ENCODE measurements around the gene MAD1L1. TPM values are rescaled to one million over a fixed set of nuclear protein-coding genes. Genes with fewer than 3 reads are reported as not detected.
"Not testable (repeated sequence)": the region's sequence is repeated elsewhere in the genome, so short reads cannot be mapped to it uniquely, and the experiment has no call there.

MAD1L1 gene
- total and polyA plus RNA-seq, 4 donors, result 43.0 to 54.9 (median 49.9) TPM

GRCh38 chr7:1818575-1819258 is 414.0 kb downstream of the MAD1L1 start:
- H3K36me3 ChIP-seq (ENCODE audit: control insufficient read depth in 4 of 4, insufficient read depth in 4 of 4, low read length in 4 of 4), result peaks cover 0 to 8% (median 0%) of the 10 kb centered on the region in 4 donors
- no peak for DNase-seq
- TF ChIP-seq, protein P1, sequence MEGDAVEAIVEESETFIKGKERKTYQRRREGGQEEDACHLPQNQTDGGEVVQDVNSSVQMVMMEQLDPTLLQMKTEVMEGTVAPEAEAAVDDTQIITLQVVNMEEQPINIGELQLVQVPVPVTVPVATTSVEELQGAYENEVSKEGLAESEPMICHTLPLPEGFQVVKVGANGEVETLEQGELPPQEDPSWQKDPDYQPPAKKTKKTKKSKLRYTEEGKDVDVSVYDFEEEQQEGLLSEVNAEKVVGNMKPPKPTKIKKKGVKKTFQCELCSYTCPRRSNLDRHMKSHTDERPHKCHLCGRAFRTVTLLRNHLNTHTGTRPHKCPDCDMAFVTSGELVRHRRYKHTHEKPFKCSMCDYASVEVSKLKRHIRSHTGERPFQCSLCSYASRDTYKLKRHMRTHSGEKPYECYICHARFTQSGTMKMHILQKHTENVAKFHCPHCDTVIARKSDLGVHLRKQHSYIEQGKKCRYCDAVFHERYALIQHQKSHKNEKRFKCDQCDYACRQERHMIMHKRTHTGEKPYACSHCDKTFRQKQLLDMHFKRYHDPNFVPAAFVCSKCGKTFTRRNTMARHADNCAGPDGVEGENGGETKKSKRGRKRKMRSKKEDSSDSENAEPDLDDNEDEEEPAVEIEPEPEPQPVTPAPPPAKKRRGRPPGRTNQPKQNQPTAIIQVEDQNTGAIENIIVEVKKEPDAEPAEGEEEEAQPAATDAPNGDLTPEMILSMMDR (IDR thresholded peaks at IDR 0.05; ENCODE audit: control extremely low read depth, extremely low read depth), result no peak
- H3K27me3 ChIP-seq (ENCODE audit: control insufficient read depth in 3 of 3, insufficient read depth in 3 of 3, low read length in 2 of 3), result no peaks in the 10 kb centered on the region
- H3K27ac ChIP-seq (ENCODE audit: low read depth in 1 of 2, low read length in 1 of 2), result no peak overlapping the region
- no peak overlapping the region for H3K4me3 ChIP-seq
- WGBS, 2 donors, result 84 to 88% methylated on average over 28 of the region's 28 CpGs
- peaks cover 0 to 7% (median 0%) of the 10 kb centered on the region in 5 donors for H3K4me1 ChIP-seq (ENCODE audit: control insufficient read depth in 5 of 5, insufficient read depth in 5 of 5, low read length in 5 of 5)
- ATAC-seq (ENCODE audit: insufficient read depth, low FRiP score), result no peak
- H3K9ac ChIP-seq (ENCODE audit: insufficient read depth in 1 of 2, low read length in 2 of 2), result no peak overlapping the region
- peaks cover 0 to 2% (median 0%) of the 10 kb centered on the region in 4 donors for H3K9me3 ChIP-seq (ENCODE audit: control insufficient read depth in 4 of 4, insufficient read depth in 3 of 4, low read length in 3 of 4)

DNA sequence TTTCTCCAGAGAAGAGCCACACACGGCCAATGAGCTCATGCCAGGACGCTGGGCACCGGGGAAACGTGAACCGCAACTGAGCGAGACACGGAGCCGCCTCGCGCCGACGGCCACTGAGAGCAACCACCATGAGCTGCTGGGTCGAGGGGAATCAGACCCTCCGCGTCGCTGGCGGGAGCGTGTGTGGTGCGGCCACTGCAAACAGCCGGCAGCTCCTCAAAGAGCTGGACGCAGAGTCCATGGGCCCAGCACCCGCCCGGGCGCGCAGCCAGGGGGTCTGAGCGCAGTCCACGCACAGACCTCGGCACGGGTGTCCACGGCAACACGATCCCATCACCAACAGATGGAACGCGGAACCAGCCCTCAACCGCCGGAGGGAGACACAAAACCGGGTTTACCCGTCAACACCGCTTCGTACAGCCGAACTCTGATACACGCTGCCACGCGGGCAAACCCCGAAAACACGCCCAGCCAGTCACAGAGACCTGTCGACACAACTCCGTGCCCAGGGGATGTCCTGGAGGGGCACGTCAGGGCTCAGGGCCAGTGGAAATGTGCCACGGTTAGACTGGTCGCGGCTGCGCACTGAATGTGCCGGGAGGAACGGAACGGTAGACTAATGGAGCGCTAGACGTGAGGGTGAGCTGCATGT is 415.6 kb downstream of the MAD1L1 start:
- DNase-seq, result no peak
- WGBS, 2 donors, result 96% methylated on average over 57 of the region's 57 CpGs
- Histone ChIP-seq H3K27ac (ENCODE audit: low read depth in 1 of 2, low read length in 1 of 2) (no peak overlapping the region), H3K9me3 (ENCODE audit: control insufficient read depth in 4 of 4, insufficient read depth in 3 of 4, low read length in 3 of 4) (peaks cover 0 to 2% (median 0%) of the 10 kb centered on the region in 4 donors), H3K36me3 (ENCODE audit: control insufficient read depth in 4 of 4, insufficient read depth in 4 of 4, low read length in 4 of 4) (peaks cover 0 to 8% (median 0%) of the 10 kb centered on the region in 4 donors), H3K9ac (ENCODE audit: insufficient read depth in 1 of 2, low read length in 2 of 2) (no peak overlapping the region), H3K27me3 (ENCODE audit: control insufficient read depth in 3 of 3, insufficient read depth in 3 of 3, low read length in 2 of 3) (no peaks in the 10 kb centered on the region), H3K4me3 (peak overlapping the region; percentile 5), H3K4me1 (ENCODE audit: control insufficient read depth in 5 of 5, insufficient read depth in 5 of 5, low read length in 5 of 5) (peaks cover 0 to 16% (median 0%) of the 10 kb centered on the region in 5 donors)
- ATAC-seq (ENCODE audit: insufficient read depth, low FRiP score), result no peak
- TF ChIP-seq, protein P1 (IDR thresholded peaks at IDR 0.05; ENCODE audit: control extremely low read depth, extremely low read depth), result no peak

DNA sequence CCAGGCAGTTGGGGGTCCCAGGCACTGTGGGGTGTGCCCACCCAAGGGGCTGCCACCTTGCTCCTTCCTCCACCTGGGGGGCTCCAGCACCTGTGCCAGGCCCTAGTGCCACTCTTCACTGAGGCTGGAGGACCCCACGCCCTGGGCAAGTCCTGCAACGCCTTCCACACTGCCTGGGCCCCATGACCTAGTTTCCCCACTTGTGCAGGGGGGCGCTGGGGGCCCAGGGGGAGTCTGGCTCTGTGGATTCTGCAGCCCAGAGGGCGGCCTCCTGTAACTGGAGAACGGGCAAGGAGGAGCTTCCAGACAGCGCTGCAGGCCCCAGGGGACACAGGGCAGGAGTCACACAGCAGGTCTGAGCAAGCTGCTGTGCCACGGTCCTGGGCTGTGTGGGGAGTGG is 416.3 kb downstream of the MAD1L1 start:
- not testable (repeated sequence) for H3K4me3 ChIP-seq; H3K27me3 ChIP-seq (ENCODE audit: control insufficient read depth in 3 of 3, insufficient read depth in 3 of 3, low read length in 2 of 3); H3K9me3 ChIP-seq (ENCODE audit: control insufficient read depth in 4 of 4, insufficient read depth in 3 of 4, low read length in 3 of 4); H3K27ac ChIP-seq (ENCODE audit: low read depth in 1 of 2, low read length in 1 of 2); ATAC-seq (ENCODE audit: insufficient read depth, low FRiP score); H3K36me3 ChIP-seq (ENCODE audit: control insufficient read depth in 4 of 4, insufficient read depth in 4 of 4, low read length in 4 of 4); H3K9ac ChIP-seq (ENCODE audit: insufficient read depth in 1 of 2, low read length in 2 of 2); DNase-seq
- WGBS, 2 donors, result 85 to 86% methylated on average over 7 of the region's 7 CpGs
- H3K4me1 ChIP-seq (ENCODE audit: control insufficient read depth in 5 of 5, insufficient read depth in 5 of 5, low read length in 5 of 5), result peaks cover 0 to 23% (median 6%) of the 10 kb centered on the region in 5 donors

DNA sequence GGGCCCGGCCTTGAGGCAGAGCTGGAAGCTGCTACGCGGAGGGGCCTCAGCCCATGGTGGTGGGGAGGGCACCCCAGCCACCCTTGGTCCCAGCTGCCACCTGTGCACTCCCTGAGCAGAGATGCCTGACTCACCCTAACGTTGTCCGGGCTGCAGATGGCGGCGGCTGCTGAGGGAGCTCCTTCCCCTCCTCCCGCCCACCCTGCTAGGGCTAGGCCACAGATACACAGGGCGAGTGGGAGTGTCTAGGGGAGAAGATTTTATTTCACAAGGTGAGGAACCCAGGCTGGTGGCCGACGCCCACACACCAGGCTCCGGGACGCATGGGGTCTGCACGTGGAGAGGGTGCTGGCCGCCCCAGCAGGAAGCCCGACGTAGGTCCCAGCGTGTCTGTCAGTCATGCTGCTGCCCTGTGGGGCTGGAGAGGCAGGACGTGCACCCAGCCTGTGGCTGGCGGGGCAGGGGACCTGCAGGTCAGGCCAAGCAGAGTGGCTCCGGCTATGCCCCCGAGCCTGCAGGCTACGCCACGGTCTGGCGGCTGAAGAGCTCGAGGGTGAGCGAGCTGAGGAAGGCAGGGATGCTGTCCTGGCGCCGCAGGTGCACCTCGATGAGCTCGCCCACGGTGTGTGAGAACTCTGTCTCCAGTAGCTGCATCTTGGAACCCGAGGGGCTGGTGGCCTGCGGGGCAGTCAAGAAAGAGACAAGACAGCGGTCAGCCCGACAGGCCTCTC is 417.0 kb downstream of the MAD1L1 start:
- not testable (repeated sequence) for DNase-seq; ATAC-seq (ENCODE audit: insufficient read depth, low FRiP score)
- WGBS, 2 donors, result 88 to 95% methylated on average over 25 to 36 of the region's 36 CpGs

More for the DNA sequence above, 417.0 kb downstream of the MAD1L1 start:
- H3K36me3 ChIP-seq (ENCODE audit: control insufficient read depth in 4 of 4, insufficient read depth in 4 of 4, low read length in 4 of 4); H3K9me3 ChIP-seq (ENCODE audit: control insufficient read depth in 4 of 4, insufficient read depth in 3 of 4, low read length in 3 of 4); H3K4me3 ChIP-seq; H3K9ac ChIP-seq (ENCODE audit: insufficient read depth in 1 of 2, low read length in 2 of 2); H3K27me3 ChIP-seq (ENCODE audit: control insufficient read depth in 3 of 3, insufficient read depth in 3 of 3, low read length in 2 of 3); H3K27ac ChIP-seq (ENCODE audit: low read depth in 1 of 2, low read length in 1 of 2): not testable (repeated sequence)
- H3K4me1 ChIP-seq (ENCODE audit: control insufficient read depth in 5 of 5, insufficient read depth in 5 of 5, low read length in 5 of 5), result peaks cover 0 to 30% (median 7%) of the 10 kb centered on the region in 5 donors
